ENCODE measurements around the gene SLC52A3.

SLC52A3 gene

GRCh38 chr20:771741-772464 lies 3.6 kb upstream of the SLC52A3 start:
- Histone ChIP-seq H3F3A (ENCODE audit: low read depth) (no peaks in the 10 kb centered on the region), H3K79me2 (ENCODE audit: insufficient read depth, low read length) (no peaks in the 10 kb centered on the region), H3K9me3 (ENCODE audit: insufficient read depth, low read depth, low read length) (no peaks in the 10 kb centered on the region), H3K9ac (ENCODE audit: low read depth, low read length, poor library complexity, severe bottlenecking) (no peak overlapping the region), H3K9me2 (replicated peaks; ENCODE audit: low read depth, low read length) (no peaks in the 10 kb centered on the region), H4K20me1 (ENCODE audit: insufficient read depth, low read length, poor library complexity, severe bottlenecking) (no peaks in the 10 kb centered on the region), H3K4me3 (ENCODE audit: low read length, poor library complexity, severe bottlenecking) (no peak overlapping the region), H3K4me1 (ENCODE audit: insufficient read depth, low read length, poor library complexity, severe bottlenecking) (peaks cover 22% of the 10 kb centered on the region), H3K4me2 (ENCODE audit: low read depth, low read length, poor library complexity, severe bottlenecking) (no peak overlapping the region), H3K36me3 (ENCODE audit: insufficient read depth, low read length) (no peaks in the 10 kb centered on the region), H2AFZ (ENCODE audit: low read length) (no peak overlapping the region), H3K27me3 (ENCODE audit: insufficient read depth, low read length, poor library complexity, severe bottlenecking) (no peaks in the 10 kb centered on the region)
- TF ChIP-seq CTCF (conservative IDR thresholded peaks at IDR 0.05; ENCODE audit: low read length) (no peak), EZH2phosphoT487 (IDR thresholded peaks at IDR 0.05; ENCODE audit: borderline replicate concordance) (no peak)

GRCh38 chr20:770691-771090 lies 2.4 kb upstream of the SLC52A3 start:
- Histone ChIP-seq H3K4me2 (ENCODE audit: low read depth, low read length, poor library complexity, severe bottlenecking) (no peak overlapping the region), H3K36me3 (ENCODE audit: insufficient read depth, low read length) (no peaks in the 10 kb centered on the region), H3K79me2 (ENCODE audit: insufficient read depth, low read length) (no peaks in the 10 kb centered on the region), H2AFZ (ENCODE audit: low read length) (no peak overlapping the region), H3K9me2 (replicated peaks; ENCODE audit: low read depth, low read length) (no peaks in the 10 kb centered on the region), H4K20me1 (ENCODE audit: insufficient read depth, low read length, poor library complexity, severe bottlenecking) (no peaks in the 10 kb centered on the region), H3K4me3 (ENCODE audit: low read length, poor library complexity, severe bottlenecking) (no peak overlapping the region), H3K9ac (ENCODE audit: low read depth, low read length, poor library complexity, severe bottlenecking) (no peak overlapping the region), H3K4me1 (ENCODE audit: insufficient read depth, low read length, poor library complexity, severe bottlenecking) (peaks cover 21% of the 10 kb centered on the region), H3F3A (ENCODE audit: low read depth) (no peaks in the 10 kb centered on the region), H3K9me3 (ENCODE audit: insufficient read depth, low read depth, low read length) (no peaks in the 10 kb centered on the region), H3K27me3 (ENCODE audit: insufficient read depth, low read length, poor library complexity, severe bottlenecking) (no peaks in the 10 kb centered on the region)
- TF ChIP-seq EZH2phosphoT487 (IDR thresholded peaks at IDR 0.05; ENCODE audit: borderline replicate concordance) (no peak), CTCF (conservative IDR thresholded peaks at IDR 0.05; ENCODE audit: low read length) (no peak)

DNA sequence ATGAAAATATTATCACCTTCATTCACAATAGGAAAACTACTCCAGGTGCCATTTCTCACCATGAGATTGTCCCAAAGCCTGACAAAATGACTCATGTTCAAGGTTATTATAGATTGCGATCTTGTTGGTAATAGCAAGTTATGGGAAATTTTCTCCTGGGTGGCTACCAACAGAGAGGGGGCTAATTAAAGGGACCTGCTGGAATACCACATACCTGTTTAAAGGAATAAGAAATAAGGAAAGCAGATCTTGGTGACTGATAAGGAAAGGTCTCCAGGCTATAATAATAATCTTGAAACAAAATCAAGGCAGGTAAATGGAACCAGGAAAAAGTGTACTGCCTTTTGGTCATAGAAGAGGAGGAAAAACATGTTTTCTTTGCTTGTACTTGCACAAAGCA lies 1.4 kb downstream of the SLC52A3 start:
- H3K4me2 ChIP-seq (ENCODE audit: low read depth, low read length, poor library complexity, severe bottlenecking) = no peak overlapping the region
- H3K9me3 ChIP-seq (ENCODE audit: insufficient read depth, low read depth, low read length) = no peaks in the 10 kb centered on the region
- no peaks in the 10 kb centered on the region for H4K20me1 ChIP-seq (ENCODE audit: insufficient read depth, low read length, poor library complexity, severe bottlenecking)
- H3K9me2 ChIP-seq (replicated peaks; ENCODE audit: low read depth, low read length) = no peaks in the 10 kb centered on the region
- H3K4me3 ChIP-seq (ENCODE audit: low read length, poor library complexity, severe bottlenecking) = no peak overlapping the region
- no peak overlapping the region for H2AFZ ChIP-seq (ENCODE audit: low read length)
- TF ChIP-seq CTCF (conservative IDR thresholded peaks at IDR 0.05; ENCODE audit: low read length) (no peak), EZH2phosphoT487 (IDR thresholded peaks at IDR 0.05; ENCODE audit: borderline replicate concordance) (no peak)
- no peak overlapping the region for H3K9ac ChIP-seq (ENCODE audit: low read depth, low read length, poor library complexity, severe bottlenecking)
- no peaks in the 10 kb centered on the region for H3F3A ChIP-seq (ENCODE audit: low read depth)
- H3K79me2 ChIP-seq (ENCODE audit: insufficient read depth, low read length) = no peaks in the 10 kb centered on the region
- H3K4me1 ChIP-seq (ENCODE audit: insufficient read depth, low read length, poor library complexity, severe bottlenecking) = no peaks in the 10 kb centered on the region
- no peaks in the 10 kb centered on the region for H3K36me3 ChIP-seq (ENCODE audit: insufficient read depth, low read length)
- no peaks in the 10 kb centered on the region for H3K27me3 ChIP-seq (ENCODE audit: insufficient read depth, low read length, poor library complexity, severe bottlenecking)
